Endothelial cell of umbilical vein (primary cell): ENCODE results near the gene CLCN2. TPM values are rescaled to one million over a fixed set of nuclear protein-coding genes. Genes with fewer than 3 reads are reported as not detected.

Experiments used
- BruUV-seq: library from RNA; stranded (reverse); fragments of 400-500 nt; replicated peaks from 2 replicates; lab custom pipeline; 2021; lab: Mats Ljungman, UMichigan
- CTCF ChIA-PET: fragments of 300-600, 350-600 bp; sonication (Branson Sonifier 250); formaldehyde crosslinking; loops from one replicate; lab custom pipeline; 2021; ENCODE audit warnings: antibody characterized with exemption, inconsistent platforms; lab: Charles Lee
- POLR2A ChIA-PET: fragments of 300-600, 350-600 bp; sonication (Branson Sonifier 250); formaldehyde crosslinking; loops from one replicate; lab custom pipeline; 2021; ENCODE audit warnings: antibody characterized with exemption, inconsistent platforms; lab: Charles Lee
- DNase-seq: peaks from one replicate; pipeline ENCODE4 v3.0.0-alpha.2; 2011; ENCODE audit warnings: low read depth, low spot score
- FAIRE-seq: peaks from 2 replicates; lab custom pipeline; 2011; peaks lifted over from hg19 to GRCh38; lab: Jason Lieb, UNC
- H2AFZ ChIP-seq: 2 replicates; pipeline ENCODE4 v1.6.0; 2012; ENCODE audit warnings: low read depth, low read length, control low read depth, inconsistent platforms
- H3K27ac ChIP-seq: 2 replicates; pipeline ENCODE4 v1.5.1; 2011; ENCODE audit warnings: low read depth, mild to moderate bottlenecking, control low read depth, low read length, moderate library complexity; ENCODE audit not compliant: insufficient read depth
- H3K27me3 ChIP-seq, 2 experiments: 2 replicates each; pipeline versions ENCODE4 v1.6.0 to v1.6.1; 2011; ENCODE audit warnings: low read length in 2 of 2, mixed read lengths in 1 of 2; ENCODE audit not compliant: control insufficient read depth in 2 of 2, insufficient read depth in 2 of 2
- H3K36me3 ChIP-seq, 2 experiments: 2 replicates in 1 of 2; 3 replicates in 1 of 2; pipeline ENCODE4 v1.5.1; 2011; ENCODE audit warnings: low read length in 2 of 2, mild to moderate bottlenecking in 1 of 2, moderate library complexity in 1 of 2; ENCODE audit not compliant: control insufficient read depth in 2 of 2, insufficient read depth in 2 of 2; ENCODE audit errors: extremely low read depth in 1 of 2
- H3K4me1 ChIP-seq: 3 replicates; pipeline ENCODE4 v1.5.1; 2011; ENCODE audit warnings: mild to moderate bottlenecking, low read length; ENCODE audit not compliant: control insufficient read depth, insufficient read depth; ENCODE audit errors: extremely low read depth
- H3K4me2 ChIP-seq: 2 replicates; pipeline ENCODE4 v1.6.1; 2011; ENCODE audit warnings: low read length, control low read depth, mixed read lengths; ENCODE audit not compliant: insufficient read depth
- H3K4me3 ChIP-seq, 3 experiments: fragments of 200-600 bp in 1 of 3; sonication (generic), shearing (Covaris generic) in 1 of 3; replicated peaks in 1 of 3; 2 replicates each; pipeline ENCODE4 v1.5.1; 2011 to 2016; ENCODE audit warnings: control low read depth in 3 of 3, low read length in 3 of 3, mild to moderate bottlenecking in 2 of 3, inconsistent platforms in 1 of 3, low read depth in 1 of 3, moderate library complexity in 1 of 3; ENCODE audit not compliant: insufficient read depth in 1 of 3
- H3K79me2 ChIP-seq: 2 replicates; pipeline ENCODE4 v1.6.0; 2012; ENCODE audit warnings: low read length, inconsistent platforms; ENCODE audit not compliant: control insufficient read depth, insufficient read depth
- H3K9ac ChIP-seq: replicated peaks from 2 replicates; pipeline ENCODE3; 2011; ENCODE audit warnings: low read length, control low read depth; ENCODE audit not compliant: insufficient read depth; ENCODE audit errors: extremely low read depth
- H3K9me1 ChIP-seq: replicated peaks from 3 replicates; pipeline ENCODE4 v1.6.0; 2011; ENCODE audit warnings: mild to moderate bottlenecking, low read length; ENCODE audit not compliant: control insufficient read depth, insufficient read depth; ENCODE audit errors: extremely low read depth
- H3K9me3 ChIP-seq: replicated peaks from 2 replicates; pipeline ENCODE4 v1.5.1; 2012; ENCODE audit warnings: low read length, inconsistent platforms; ENCODE audit not compliant: control insufficient read depth, insufficient read depth
- H4K20me1 ChIP-seq: replicated peaks from 2 replicates; pipeline ENCODE3; 2011; ENCODE audit warnings: mild to moderate bottlenecking, low read length; ENCODE audit not compliant: control insufficient read depth, insufficient read depth; ENCODE audit errors: extremely low read depth
- CTCF ChIP-seq, 2 donors: IDR thresholded peaks; 1 replicate in 1 of 2; 2 replicates in 1 of 2; pipeline ENCODE4 v1.5.1; 2011; ENCODE audit warnings: low read length in 2 of 2, mild to moderate bottlenecking in 2 of 2, moderate library complexity in 2 of 2, control low read depth in 1 of 2, inconsistent platforms in 1 of 2, low read depth in 1 of 2; ENCODE audit not compliant: insufficient read depth in 1 of 2; ENCODE audit errors: extremely low read depth in 1 of 2
- EZH2 ChIP-seq: IDR thresholded peaks from 2 replicates; pipeline ENCODE4 v1.6.1; 2012; ENCODE audit warnings: borderline replicate concordance, low read depth, mild to moderate bottlenecking, moderate library complexity, low read length, inconsistent platforms; ENCODE audit not compliant: severe bottlenecking
- FOS ChIP-seq: IDR thresholded peaks from 2 replicates; pipeline ENCODE4 v1.6.1; 2011; ENCODE audit warnings: mild to moderate bottlenecking, low read length, moderate library complexity, borderline replicate concordance; ENCODE audit not compliant: insufficient read depth
- GATA2 ChIP-seq: IDR thresholded peaks from 2 replicates; pipeline ENCODE4 v1.7.0; 2011; ENCODE audit warnings: low read depth, mild to moderate bottlenecking, moderate library complexity, mixed read lengths, low read length; ENCODE audit not compliant: insufficient read length, insufficient read depth
- JUN ChIP-seq: IDR thresholded peaks from 2 replicates; pipeline ENCODE4 v1.6.1; 2011; ENCODE audit warnings: borderline replicate concordance, low read depth; ENCODE audit not compliant: insufficient read length, insufficient read depth
- MAX ChIP-seq: IDR thresholded peaks from 2 replicates; pipeline ENCODE4 v1.6.1; 2011; ENCODE audit not compliant: insufficient read depth, insufficient read length
- MYC ChIP-seq: IDR thresholded peaks from one replicate; pipeline ENCODE4 v1.6.1; 2011; ENCODE audit warnings: mild to moderate bottlenecking, low read depth, low read length
- POLR2A ChIP-seq: IDR thresholded peaks from 2 replicates; pipeline ENCODE4 v1.6.1; 2012; ENCODE audit warnings: low read depth, mild to moderate bottlenecking, control low read depth, low read length
- POLR2AphosphoS5 ChIP-seq: IDR thresholded peaks from 2 replicates; pipeline ENCODE4 v1.6.1; 2012; ENCODE audit warnings: low read depth, mild to moderate bottlenecking, control low read depth, low read length, moderate library complexity; ENCODE audit not compliant: insufficient read depth
- dilution Hi-C: fragments of 300-500 bp; cut with MboI; formaldehyde crosslinking; loops from one replicate; pipeline ENCODE4 v1.15.0; 2019; ENCODE audit warnings: low sequenced_read_pairs; ENCODE audit not compliant: extremely low pct_ligation_motif_present
- intact Hi-C: fragments of 100-400 bp; cut with micrococcal nuclease; formaldehyde crosslinking; loops from one replicate; pipeline ENCODE4 v1.10.0; 2022
- polyA plus RNA-seq, 4 experiments: library from polyadenylated mRNA; depleted of rRNA in 3 of 4; stranded (reverse) in 3 of 4; unstranded in 1 of 4; fragments of >200 nt; gene quantifications; 2 replicates each; pipeline versions ENCODE4 v1.2.1 to v1.2.3, GENCODE V29; 2011 to 2012; ENCODE audit warnings: missing spikeins in 1 of 4
- total RNA-seq: library from RNA; stranded (reverse); gene quantifications from 2 replicates; pipeline ENCODE4 v1.2.3, GENCODE V29; 2021

Gene CLCN2
- total and polyA plus RNA-seq, 2 donors (not counting 3 experiments of a cell fraction or from before 2014, with no cell fraction given) = 3.5 to 6.5 TPM

GRCh38 chr3:184399410-184399809 lies 38.0 kb upstream of the CLCN2 start:
- Histone ChIP-seq H4K20me1 (no peaks in the 10 kb centered on the region), H3K4me1 (no peaks in the 10 kb centered on the region), H2AFZ (no peak overlapping the region), H3K9me1 (no peaks in the 10 kb centered on the region), H3K36me3 (no peaks in the 10 kb centered on the region), H3K4me3 (no peak overlapping the region), H3K27me3 (peaks cover 17% of the 10 kb centered on the region in 2 experiments), H3K9ac (no peak overlapping the region), H3K79me2 (no peaks in the 10 kb centered on the region), H3K4me2 (no peak overlapping the region), H3K27ac (no peak overlapping the region), H3K9me3 (no peaks in the 10 kb centered on the region)
- intact Hi-C loops = no loop called here
- TF ChIP-seq POLR2A (no peak), MYC (no peak), GATA2 (no peak), CTCF (IDR thresholded peaks at IDR 0.05; ENCODE audit: extremely low read depth in 1 of 2, insufficient read depth in 1 of 2, low read depth in 1 of 2, low read length in 2 of 2) (no peak), EZH2 (no peak), JUN (no peak), POLR2AphosphoS5 (no peak), MAX (no peak), FOS (no peak)
- no TSS peak for BruUV-seq
- no peak for DNase-seq
- ChIA-PET POLR2A (no interaction called here), CTCF (interaction anchor here (0.6 kb wide), 1 partner anchor 28 kb away, joined by 4 read pairs; no protein-coding TSS in a partner anchor)
- no peak for FAIRE-seq
- dilution Hi-C loops = no loop called here
